Measurements from ENCODE around the gene NMNAT2.

The NMNAT2 gene

DNA sequence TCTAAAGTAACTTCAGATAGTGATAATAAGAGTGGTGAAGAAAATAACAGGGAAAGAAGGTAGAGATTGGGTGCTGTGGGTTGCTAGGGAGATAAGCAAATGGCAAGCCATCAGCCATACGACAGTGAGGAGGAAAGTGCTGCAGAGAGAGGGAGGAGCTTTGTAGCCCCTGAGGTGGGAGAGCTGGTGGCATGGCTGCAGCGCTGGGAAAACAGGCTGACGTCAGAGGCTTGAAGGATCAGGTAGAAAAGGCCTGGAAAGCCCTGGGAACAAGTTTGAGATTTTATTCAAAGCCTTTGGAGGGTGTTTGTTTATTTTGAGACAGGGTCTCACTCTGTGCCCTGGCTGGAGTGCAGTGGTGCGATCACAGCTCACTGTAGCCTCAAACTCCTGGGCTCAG is 109.5 kb downstream of the NMNAT2 start:
- TF ChIP-seq POLR2AphosphoS5 (IDR thresholded peaks at IDR 0.05; ENCODE audit: low read depth, low read length) (no peak), FOXP2 (optimal IDR thresholded peaks at IDR 0.05; ENCODE audit: borderline replicate concordance, extremely low read depth, extremely low read length, insufficient read depth) (no peak), TAF1 (IDR thresholded peaks at IDR 0.05; ENCODE audit: borderline replicate concordance, insufficient read depth, low read length) (no peak), SIN3A (IDR thresholded peaks at IDR 0.05; ENCODE audit: borderline replicate concordance, insufficient read depth, low read length) (no peak)
- TF ChIP-seq, protein P1, sequence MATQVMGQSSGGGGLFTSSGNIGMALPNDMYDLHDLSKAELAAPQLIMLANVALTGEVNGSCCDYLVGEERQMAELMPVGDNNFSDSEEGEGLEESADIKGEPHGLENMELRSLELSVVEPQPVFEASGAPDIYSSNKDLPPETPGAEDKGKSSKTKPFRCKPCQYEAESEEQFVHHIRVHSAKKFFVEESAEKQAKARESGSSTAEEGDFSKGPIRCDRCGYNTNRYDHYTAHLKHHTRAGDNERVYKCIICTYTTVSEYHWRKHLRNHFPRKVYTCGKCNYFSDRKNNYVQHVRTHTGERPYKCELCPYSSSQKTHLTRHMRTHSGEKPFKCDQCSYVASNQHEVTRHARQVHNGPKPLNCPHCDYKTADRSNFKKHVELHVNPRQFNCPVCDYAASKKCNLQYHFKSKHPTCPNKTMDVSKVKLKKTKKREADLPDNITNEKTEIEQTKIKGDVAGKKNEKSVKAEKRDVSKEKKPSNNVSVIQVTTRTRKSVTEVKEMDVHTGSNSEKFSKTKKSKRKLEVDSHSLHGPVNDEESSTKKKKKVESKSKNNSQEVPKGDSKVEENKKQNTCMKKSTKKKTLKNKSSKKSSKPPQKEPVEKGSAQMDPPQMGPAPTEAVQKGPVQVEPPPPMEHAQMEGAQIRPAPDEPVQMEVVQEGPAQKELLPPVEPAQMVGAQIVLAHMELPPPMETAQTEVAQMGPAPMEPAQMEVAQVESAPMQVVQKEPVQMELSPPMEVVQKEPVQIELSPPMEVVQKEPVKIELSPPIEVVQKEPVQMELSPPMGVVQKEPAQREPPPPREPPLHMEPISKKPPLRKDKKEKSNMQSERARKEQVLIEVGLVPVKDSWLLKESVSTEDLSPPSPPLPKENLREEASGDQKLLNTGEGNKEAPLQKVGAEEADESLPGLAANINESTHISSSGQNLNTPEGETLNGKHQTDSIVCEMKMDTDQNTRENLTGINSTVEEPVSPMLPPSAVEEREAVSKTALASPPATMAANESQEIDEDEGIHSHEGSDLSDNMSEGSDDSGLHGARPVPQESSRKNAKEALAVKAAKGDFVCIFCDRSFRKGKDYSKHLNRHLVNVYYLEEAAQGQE (IDR thresholded peaks at IDR 0.05; ENCODE audit: insufficient read depth in 1 of 2, low read depth in 2 of 2, low read length in 2 of 2) = no peak

DNA sequence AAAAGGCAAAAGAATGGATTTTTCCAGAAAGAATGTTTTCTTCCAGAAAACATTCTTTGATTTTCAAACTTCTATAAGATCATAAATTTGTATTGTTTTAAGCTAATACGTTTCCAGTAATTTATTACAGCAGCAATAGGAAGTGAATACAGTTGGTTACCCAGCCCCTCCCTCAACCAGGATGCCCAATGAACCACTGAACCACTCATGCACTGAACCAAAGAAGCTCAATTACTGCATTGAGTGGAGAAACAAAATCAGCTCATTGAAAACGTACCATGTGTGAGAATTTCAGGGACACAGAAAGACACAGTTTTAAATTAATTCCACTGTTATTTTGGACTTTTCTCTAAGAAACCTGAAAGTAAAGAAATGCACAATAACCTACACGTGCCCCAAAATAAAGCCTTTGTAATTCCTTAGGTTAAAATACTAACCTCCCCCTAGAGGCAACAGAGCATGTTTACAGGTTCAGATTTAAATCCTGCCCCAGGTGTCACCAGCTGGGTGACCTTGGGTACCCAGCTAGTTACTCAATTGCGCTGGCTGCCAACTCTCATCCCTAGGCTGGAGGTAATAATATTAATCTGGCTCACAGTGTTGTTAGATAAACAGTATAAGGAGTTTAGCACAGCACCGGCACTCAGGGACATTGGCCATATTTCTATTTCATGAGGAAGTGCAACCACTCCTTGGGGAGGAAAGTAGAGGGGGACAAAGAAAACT is 111.7 kb downstream of the NMNAT2 start:
- TF ChIP-seq, protein P1 (IDR thresholded peaks at IDR 0.05; ENCODE audit: insufficient read depth in 1 of 2, low read depth in 2 of 2, low read length in 2 of 2) = no peak
- TF ChIP-seq FOXP2 (optimal IDR thresholded peaks at IDR 0.05; ENCODE audit: borderline replicate concordance, extremely low read depth, extremely low read length, insufficient read depth) (no peak), POLR2AphosphoS5 (IDR thresholded peaks at IDR 0.05; ENCODE audit: low read depth, low read length) (no peak), SIN3A (IDR thresholded peaks at IDR 0.05; ENCODE audit: borderline replicate concordance, insufficient read depth, low read length) (no peak), TAF1 (IDR thresholded peaks at IDR 0.05; ENCODE audit: borderline replicate concordance, insufficient read depth, low read length) (no peak)

DNA sequence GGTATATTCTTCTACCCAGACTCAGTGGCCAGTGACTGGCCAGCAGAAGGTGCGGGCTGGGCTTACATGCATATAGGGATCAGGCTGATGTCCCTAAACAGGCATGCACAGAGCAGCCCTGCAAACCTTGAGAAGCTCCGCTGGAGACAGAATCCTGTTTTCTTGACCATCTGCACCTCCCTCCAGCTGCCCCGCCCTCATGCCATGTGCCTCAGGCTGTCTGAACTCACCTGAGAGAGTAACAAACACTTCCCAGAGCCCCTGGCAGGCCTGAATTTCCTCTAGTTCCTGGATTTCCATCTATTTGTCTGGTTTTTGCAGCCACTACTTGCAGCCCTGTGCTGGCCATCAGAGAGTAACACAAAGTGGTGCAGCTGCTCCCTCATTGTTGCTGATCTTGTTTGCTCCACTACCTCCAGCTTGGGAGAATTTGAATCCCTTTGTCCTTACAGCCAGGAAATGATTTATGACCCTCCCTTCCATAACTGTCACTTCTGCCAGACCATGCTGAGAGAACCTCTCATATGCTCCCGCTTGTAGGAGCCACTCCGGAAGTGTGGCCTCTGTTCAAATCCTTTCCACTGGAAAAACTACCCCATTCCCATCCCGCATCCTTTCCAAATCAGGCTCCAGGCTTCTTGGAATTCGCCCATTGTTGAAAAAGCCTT is 113.6 kb downstream of the NMNAT2 start:
- TF ChIP-seq SIN3A (IDR thresholded peaks at IDR 0.05; ENCODE audit: borderline replicate concordance, insufficient read depth, low read length) = no peak
- TF ChIP-seq TAF1 (IDR thresholded peaks at IDR 0.05; ENCODE audit: borderline replicate concordance, insufficient read depth, low read length) = no peak
- no peak for TF ChIP-seq FOXP2 (optimal IDR thresholded peaks at IDR 0.05; ENCODE audit: borderline replicate concordance, extremely low read depth, extremely low read length, insufficient read depth)
- no peak for TF ChIP-seq POLR2AphosphoS5 (IDR thresholded peaks at IDR 0.05; ENCODE audit: low read depth, low read length)
- TF ChIP-seq, protein P1 (IDR thresholded peaks at IDR 0.05; ENCODE audit: insufficient read depth in 1 of 2, low read depth in 2 of 2, low read length in 2 of 2) = no peak

DNA sequence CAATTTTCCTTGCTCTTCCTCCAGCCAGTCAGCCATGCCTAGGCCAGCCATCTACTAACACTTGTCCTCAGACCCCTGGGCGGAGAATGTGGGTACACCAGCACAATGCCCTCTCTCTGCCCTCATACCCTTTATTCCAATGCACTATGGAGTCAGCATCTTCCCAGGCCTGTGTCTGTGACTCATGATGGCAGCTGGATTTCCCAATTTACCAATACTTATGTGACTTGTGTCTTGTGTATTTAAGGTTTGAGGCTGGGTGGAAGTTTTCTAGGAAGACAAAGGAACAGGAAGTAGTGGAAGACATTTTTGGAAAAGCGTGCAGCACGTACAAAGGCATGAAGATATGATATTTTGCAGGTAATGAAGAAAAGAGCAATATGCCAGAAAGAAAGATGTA is 114.3 kb downstream of the NMNAT2 start:
- TF ChIP-seq POLR2AphosphoS5 (IDR thresholded peaks at IDR 0.05; ENCODE audit: low read depth, low read length) (no peak), SIN3A (IDR thresholded peaks at IDR 0.05; ENCODE audit: borderline replicate concordance, insufficient read depth, low read length) (no peak), FOXP2 (optimal IDR thresholded peaks at IDR 0.05; ENCODE audit: borderline replicate concordance, extremely low read depth, extremely low read length, insufficient read depth) (no peak), TAF1 (IDR thresholded peaks at IDR 0.05; ENCODE audit: borderline replicate concordance, insufficient read depth, low read length) (no peak)
- TF ChIP-seq, protein P1 (IDR thresholded peaks at IDR 0.05; ENCODE audit: insufficient read depth in 1 of 2, low read depth in 2 of 2, low read length in 2 of 2) = no peak

Measured in PFSK-1 (cell line).